ENCODE data around the gene EPHA3. TPM values are rescaled to one million over a fixed set of nuclear protein-coding genes. Genes with fewer than 3 reads are reported as not detected.

The EPHA3 gene
- total RNA-seq, 2 experiments from 2014 or later = not detected

DNA sequence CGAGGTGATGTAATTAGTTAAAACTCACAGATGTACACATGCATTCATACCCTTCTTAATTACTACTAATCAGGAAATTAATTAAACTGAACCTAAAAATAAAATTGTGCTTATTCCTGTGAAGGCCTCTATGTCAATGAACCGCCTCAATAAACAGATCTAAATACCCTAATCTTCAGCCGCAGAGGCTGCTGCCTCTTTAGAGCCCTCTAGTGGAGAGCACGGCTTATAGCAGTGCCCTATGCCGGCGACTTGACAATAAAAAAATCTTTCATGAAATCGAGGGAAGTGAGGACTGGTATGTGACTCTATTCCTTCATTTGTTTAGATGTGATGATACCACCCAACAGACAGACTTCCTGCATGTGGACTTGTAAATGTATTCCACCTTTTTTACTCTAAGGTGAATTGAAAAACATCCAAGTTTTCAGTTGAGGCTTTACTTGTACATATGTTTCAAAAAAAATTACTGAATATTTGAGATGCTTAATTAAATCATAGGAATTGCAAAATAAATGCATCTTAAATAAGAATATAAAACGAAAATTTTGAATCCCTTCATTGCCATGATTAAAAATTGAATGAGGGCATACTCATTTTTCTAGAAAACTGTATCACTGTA is 8.3 kb upstream of the EPHA3 start:
- Mint-ChIP-seq H3K4me3 (no peak overlapping the region), H3K27ac (no peak overlapping the region), H3K36me3 (ENCODE audit: low read depth) (no peaks in the 10 kb centered on the region), H3K4me1 (ENCODE audit: low read depth) (no peaks in the 10 kb centered on the region), H3K9me3 (no peaks in the 10 kb centered on the region), H3K27me3 (no peaks in the 10 kb centered on the region)
- ChIA-PET POLR2A (no interaction called here), CTCF (no interaction called here)
- Histone ChIP-seq H3K27me3 (ENCODE audit: control insufficient read depth in 1 of 2, insufficient read depth in 2 of 2, low read length in 2 of 2) (no peaks in the 10 kb centered on the region), H3K36me3 (ENCODE audit: insufficient read depth, low read length) (no peaks in the 10 kb centered on the region), H3K4me1 (ENCODE audit: insufficient read depth, low read length) (no peaks in the 10 kb centered on the region), H3K9me3 (ENCODE audit: control insufficient read depth in 1 of 2, insufficient read depth in 1 of 2, low read length in 2 of 2) (no peaks in the 10 kb centered on the region), H3K27ac (ENCODE audit: low read depth in 1 of 2, low read length in 2 of 2) (no peak overlapping the region), H3K4me3 (ENCODE audit: low read length) (no peak overlapping the region)
- peak; percentile 78 for TF ChIP-seq CTCF (IDR thresholded peaks at IDR 0.05)
- DNase-seq = peak in 9 of 14 experiments; percentile 5 to 42 (median 11)
- intact Hi-C loops (cut with DNase I, micrococcal nuclease) = loop anchor here (1.0 to 5.0 kb wide), 4 partner anchors 877 to 896 kb away; no protein-coding TSS in a partner anchor
- peak; percentile 78 for ATAC-seq (ENCODE audit: poor library complexity)

- no peak for DNase-seq
- H3K9me3 ChIP-seq (ENCODE audit: control insufficient read depth in 1 of 2, insufficient read depth in 1 of 2, low read length in 2 of 2) = no peaks in the 10 kb centered on the region
- CTCF ChIA-PET = no interaction called here
- Mint-ChIP-seq H3K9me3 (no peaks in the 10 kb centered on the region), H3K4me1 (ENCODE audit: low read depth) (no peaks in the 10 kb centered on the region), H3K27ac (no peak overlapping the region), H3K36me3 (ENCODE audit: low read depth) (no peaks in the 10 kb centered on the region), H3K27me3 (peaks cover 2% of the 10 kb centered on the region), H3K4me3 (no peak overlapping the region)
- H3K4me3 ChIP-seq (ENCODE audit: low read length) = no peak overlapping the region
- H3K27ac ChIP-seq (ENCODE audit: low read depth in 1 of 2, low read length in 2 of 2) = no peak overlapping the region
- H3K36me3 ChIP-seq (ENCODE audit: insufficient read depth, low read length) = no peaks in the 10 kb centered on the region
- POLR2A ChIA-PET = no interaction called here
- no peaks in the 10 kb centered on the region for H3K4me1 ChIP-seq (ENCODE audit: insufficient read depth, low read length)
- no peak for ATAC-seq (ENCODE audit: poor library complexity)
- intact Hi-C loops (cut with DNase I, micrococcal nuclease) = no loop called here
- TF ChIP-seq CTCF (IDR thresholded peaks at IDR 0.05) = no peak
- H3K27me3 ChIP-seq (ENCODE audit: control insufficient read depth in 1 of 2, insufficient read depth in 2 of 2, low read length in 2 of 2) = no peaks in the 10 kb centered on the region
These were observed 6.2 kb upstream of the EPHA3 start for GRCh38 chr3:89101251-89101650.

DNA sequence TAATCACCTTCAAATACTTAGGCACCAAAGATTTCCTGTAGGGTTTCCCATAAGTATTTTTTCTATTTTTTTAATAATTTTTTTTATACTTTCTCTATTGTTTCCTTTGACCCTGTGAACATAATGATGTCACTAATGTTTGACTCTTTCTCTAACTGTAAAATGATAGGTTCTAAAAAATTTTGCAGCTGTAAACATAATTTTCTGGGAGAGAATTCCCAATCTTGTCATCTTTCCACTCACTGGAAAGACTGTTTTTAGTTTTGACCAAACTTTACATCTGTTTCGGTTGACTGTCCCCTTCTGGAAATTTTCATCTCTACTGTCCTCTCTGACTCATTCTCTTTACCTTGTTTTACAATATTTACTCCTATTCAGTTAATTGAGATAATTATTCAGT is 5.5 kb upstream of the EPHA3 start:
- DNase-seq (no peak), ATAC-seq (ENCODE audit: poor library complexity) (no peak)
- no peak overlapping the region for H3K4me3 Mint-ChIP-seq
- no peak for TF ChIP-seq CTCF (IDR thresholded peaks at IDR 0.05)
- CTCF ChIA-PET = no interaction called here
- H3K27me3 Mint-ChIP-seq = peaks cover 8% of the 10 kb centered on the region
- no peak overlapping the region for H3K27ac ChIP-seq (ENCODE audit: low read depth in 1 of 2, low read length in 2 of 2)
- POLR2A ChIA-PET = no interaction called here
- no peaks in the 10 kb centered on the region for H3K36me3 ChIP-seq (ENCODE audit: insufficient read depth, low read length)
- H3K27me3 ChIP-seq (ENCODE audit: control insufficient read depth in 1 of 2, insufficient read depth in 2 of 2, low read length in 2 of 2) = no peaks in the 10 kb centered on the region
- H3K4me3 ChIP-seq (ENCODE audit: low read length) = no peak overlapping the region
- intact Hi-C loops (cut with DNase I, micrococcal nuclease) = no loop called here
- no peaks in the 10 kb centered on the region for H3K36me3 Mint-ChIP-seq (ENCODE audit: low read depth)
- no peaks in the 10 kb centered on the region for H3K9me3 ChIP-seq (ENCODE audit: control insufficient read depth in 1 of 2, insufficient read depth in 1 of 2, low read length in 2 of 2)
- H3K4me1 ChIP-seq (ENCODE audit: insufficient read depth, low read length) = no peaks in the 10 kb centered on the region
- H3K27ac Mint-ChIP-seq = no peak overlapping the region
- H3K4me1 Mint-ChIP-seq (ENCODE audit: low read depth) = peaks cover 5% of the 10 kb centered on the region
- H3K9me3 Mint-ChIP-seq = no peaks in the 10 kb centered on the region

Data from CD4-positive, alpha-beta T cell (primary cell).